CD4-positive, alpha-beta T cell (primary cell): Measurements from ENCODE around the gene MAGEA8. TPM values are rescaled to one million over a fixed set of nuclear protein-coding genes. Genes with fewer than 3 reads are reported as not detected.

Source experiments
- ATAC-seq: fragments of 200-7000 bp; cut with Tn5 transposase; one replicate; pipeline ENCODE4 v1.10.0; 2022; ENCODE audit warnings: mild to moderate bottlenecking; ENCODE audit not compliant: poor library complexity
- CTCF ChIA-PET: fragments of 350-600 bp; sonication (Branson Sonifier 250); formaldehyde crosslinking; loops from one replicate; lab custom pipeline; 2021; ENCODE audit warnings: antibody characterized with exemption, inconsistent platforms; lab: Charles Lee
- POLR2A ChIA-PET: fragments of 350-600 bp; sonication (Branson Sonifier 250); formaldehyde crosslinking; loops from one replicate; lab custom pipeline; 2021; ENCODE audit warnings: antibody characterized with exemption, inconsistent platforms; lab: Charles Lee
- DNase-seq, 14 experiments: peaks; one replicate each; pipeline ENCODE4 v3.0.0-alpha.2; 2013 to 2020; ENCODE audit warnings: mixed read lengths in 2 of 14
- H3K27ac ChIP-seq, 2 donors: one replicate each; pipeline versions ENCODE4 v1.5.1 to v1.7.0; 2013; ENCODE audit warnings: low read length in 2 of 2, low read depth in 1 of 2, mild to moderate bottlenecking in 1 of 2
- H3K27me3 ChIP-seq, 2 experiments: 1 replicate in 1 of 2; 2 replicates in 1 of 2; pipeline versions ENCODE4 v1.6.1 to v1.7.0; 2013; ENCODE audit warnings: low read length in 2 of 2, control low read depth in 1 of 2, mild to moderate bottlenecking in 1 of 2, moderate library complexity in 1 of 2; ENCODE audit not compliant: insufficient read depth in 2 of 2, control insufficient read depth in 1 of 2
- H3K36me3 ChIP-seq: one replicate; pipeline ENCODE4 v1.6.1; 2013; ENCODE audit warnings: low read length, control low read depth; ENCODE audit not compliant: insufficient read depth
- H3K4me1 ChIP-seq: one replicate; pipeline ENCODE4 v1.6.1; 2013; ENCODE audit warnings: low read length, control low read depth; ENCODE audit not compliant: insufficient read depth
- H3K4me3 ChIP-seq: one replicate; pipeline ENCODE4 v1.5.1; 2013; ENCODE audit warnings: mild to moderate bottlenecking, low read length, moderate library complexity
- H3K9me3 ChIP-seq, 2 experiments: 1 replicate in 1 of 2; 2 replicates in 1 of 2; pipeline versions ENCODE4 v1.6.1 to v1.7.0; 2013; ENCODE audit warnings: low read length in 2 of 2, mild to moderate bottlenecking in 2 of 2, control low read depth in 1 of 2, moderate library complexity in 1 of 2; ENCODE audit not compliant: control insufficient read depth in 1 of 2, insufficient read depth in 1 of 2
- H3K27ac Mint-ChIP-seq: one replicate; pipeline ENCODE4 v1.8.0; 2020; ENCODE audit warnings: mixed read lengths
- H3K27me3 Mint-ChIP-seq: one replicate; pipeline ENCODE4 v1.8.0; 2021; ENCODE audit warnings: mixed read lengths
- H3K36me3 Mint-ChIP-seq: one replicate; pipeline ENCODE4 v1.8.0; 2021; ENCODE audit warnings: low read depth, mixed read lengths
- H3K4me1 Mint-ChIP-seq: one replicate; pipeline ENCODE4 v1.8.0; 2021; ENCODE audit warnings: low read depth, mixed read lengths
- H3K4me3 Mint-ChIP-seq: one replicate; pipeline ENCODE4 v1.8.0; 2020; ENCODE audit warnings: mild to moderate bottlenecking, mixed read lengths
- H3K9me3 Mint-ChIP-seq: one replicate; pipeline ENCODE4 v1.8.0; 2020; ENCODE audit warnings: mixed read lengths
- CTCF ChIP-seq: fragments of 200-600 bp; IDR thresholded peaks from one replicate; pipeline ENCODE4 v1.8.0; 2022; ENCODE audit warnings: antibody characterized with exemption, mild to moderate bottlenecking
- intact Hi-C, 2 experiments: fragments of 100-400 bp; cut with DNase I in 1 of 2; cut with micrococcal nuclease in 1 of 2; formaldehyde crosslinking; loops; one replicate each; pipeline versions ENCODE4 v1.15.1 to v1.9.0; 2023 to 2025; cut with DNase I, micrococcal nuclease
- total RNA-seq, 174 experiments: library from RNA in 2 of 174; stranded (reverse) in 2 of 174; gene quantifications; one replicate each; pipeline ENCODE4 v1.2.3 and lab custom pipeline; 2021 to 2026

The MAGEA8 gene
- total RNA-seq, 2 experiments from 2014 or later = not detected

- H3K27ac Mint-ChIP-seq = no peak overlapping the region
- no peaks in the 10 kb centered on the region for H3K9me3 Mint-ChIP-seq
- ChIA-PET CTCF (no interaction called here), POLR2A (no interaction called here)
- no peaks in the 10 kb centered on the region for H3K36me3 Mint-ChIP-seq
- ATAC-seq = no peak
- H3K4me1 Mint-ChIP-seq = peaks cover 5% of the 10 kb centered on the region
- DNase-seq = no peak
- intact Hi-C loops = no loop called here
- Histone ChIP-seq H3K4me1 (no peaks in the 10 kb centered on the region), H3K4me3 (no peak overlapping the region), H3K27me3 (no peaks in the 10 kb centered on the region), H3K27ac (no peak overlapping the region), H3K36me3 (no peaks in the 10 kb centered on the region), H3K9me3 (no peaks in the 10 kb centered on the region)
- H3K27me3 Mint-ChIP-seq = no peaks in the 10 kb centered on the region
- H3K4me3 Mint-ChIP-seq = no peak overlapping the region
- no peak for TF ChIP-seq CTCF
Observed at GRCh38 chrX:149908727-149909126, 27.7 kb downstream of the MAGEA8 start.

- Histone ChIP-seq H3K4me3 (no peak overlapping the region), H3K4me1 (no peaks in the 10 kb centered on the region), H3K27ac (no peak overlapping the region), H3K9me3 (no peaks in the 10 kb centered on the region), H3K36me3 (no peaks in the 10 kb centered on the region), H3K27me3 (no peaks in the 10 kb centered on the region)
- ChIA-PET CTCF (no interaction called here), POLR2A (no interaction called here)
- H3K4me3 Mint-ChIP-seq = no peak overlapping the region
- H3K27me3 Mint-ChIP-seq = no peaks in the 10 kb centered on the region
- no peaks in the 10 kb centered on the region for H3K36me3 Mint-ChIP-seq
- ATAC-seq = no peak
- H3K9me3 Mint-ChIP-seq = peaks cover 3% of the 10 kb centered on the region
- no peak for TF ChIP-seq CTCF
- intact Hi-C loops = no loop called here
- no peak overlapping the region for H3K27ac Mint-ChIP-seq
- H3K4me1 Mint-ChIP-seq = peaks cover under 1% of the 10 kb centered on the region
- no peak for DNase-seq
Observed at GRCh38 chrX:149909324-149910177, 28.6 kb downstream of the MAGEA8 start.

GRCh38 chrX:149910178-149910695 is 29.3 kb downstream of the MAGEA8 start:
- H3K4me1 Mint-ChIP-seq = no peaks in the 10 kb centered on the region
- Histone ChIP-seq H3K36me3 (no peaks in the 10 kb centered on the region), H3K4me3 (no peak overlapping the region), H3K27ac (no peak overlapping the region), H3K9me3 (no peaks in the 10 kb centered on the region), H3K4me1 (no peaks in the 10 kb centered on the region), H3K27me3 (no peaks in the 10 kb centered on the region)
- POLR2A ChIA-PET = no interaction called here
- no peak for TF ChIP-seq CTCF
- DNase-seq (no peak), ATAC-seq (no peak)
- intact Hi-C loops = no loop called here
- H3K36me3 Mint-ChIP-seq = no peaks in the 10 kb centered on the region
- CTCF ChIA-PET = no interaction called here
- H3K9me3 Mint-ChIP-seq = peaks cover 3% of the 10 kb centered on the region
- H3K4me3 Mint-ChIP-seq = no peak overlapping the region
- H3K27ac Mint-ChIP-seq = no peak overlapping the region
- H3K27me3 Mint-ChIP-seq = no peaks in the 10 kb centered on the region
